HL-60 (cell line): ENCODE measurements around the gene PAPOLA.

ENCODE experiments used
- DNase-seq, 2 experiments: peaks; one replicate each; pipeline ENCODE4 v3.0.0-alpha.2; 2010 to 2020; ENCODE audit warnings: low read depth in 1 of 2, low spot score in 1 of 2
- H3K27ac ChIP-seq: fragments of 250-450 bp; sonication (Bioruptor Pico); replicated peaks from 2 replicates; pipeline ENCODE4 v1.5.1; 2020; ENCODE audit warnings: mild to moderate bottlenecking, moderate library complexity
- H3K27me3 ChIP-seq: fragments of 250-450 bp; sonication (Bioruptor Pico); 2 replicates; pipeline ENCODE4 v1.5.1; 2021; ENCODE audit warnings: mild to moderate bottlenecking, moderate library complexity; ENCODE audit not compliant: insufficient read depth, poor library complexity, severe bottlenecking
- H3K4me3 ChIP-seq: replicated peaks from 2 replicates; pipeline ENCODE4 v1.5.1; 2011; ENCODE audit warnings: mild to moderate bottlenecking, control low read depth, low read length; ENCODE audit not compliant: insufficient read depth
- CTCF ChIP-seq: IDR thresholded peaks from one replicate; pipeline ENCODE4 v1.5.1; 2011; ENCODE audit warnings: low read length, control low read depth, inconsistent platforms; ENCODE audit not compliant: insufficient read depth
- GABPA ChIP-seq: IDR thresholded peaks from 2 replicates; pipeline ENCODE4 v1.6.1; 2012; ENCODE audit warnings: low read depth
- POLR2AphosphoS5 ChIP-seq: IDR thresholded peaks from 2 replicates; pipeline ENCODE4 v1.6.1; 2012; ENCODE audit warnings: low read depth
- REST ChIP-seq: IDR thresholded peaks from 2 replicates; pipeline ENCODE4 v1.6.1; 2012; ENCODE audit warnings: low read depth; ENCODE audit not compliant: insufficient replicate concordance
- SPI1 ChIP-seq: IDR thresholded peaks from 2 replicates; pipeline ENCODE4 v1.6.1; 2012; ENCODE audit warnings: low read depth, mild to moderate bottlenecking, borderline replicate concordance

Gene PAPOLA

GRCh38 chr14:96614481-96614881, 112.3 kb downstream of the PAPOLA start:
- H3K27me3 ChIP-seq: no peaks in the 10 kb centered on the region
- TF ChIP-seq POLR2AphosphoS5 (no peak), CTCF (no peak), SPI1 (no peak), REST (no peak)
- DNase-seq: no peak
- H3K27ac ChIP-seq: no peak overlapping the region
- H3K4me3 ChIP-seq: no peak overlapping the region

- no peak overlapping the region for H3K27ac ChIP-seq
- DNase-seq: no peak
- no peaks in the 10 kb centered on the region for H3K27me3 ChIP-seq
- no peak overlapping the region for H3K4me3 ChIP-seq
- no peak for TF ChIP-seq GABPA
- TF ChIP-seq POLR2AphosphoS5: no peak
- TF ChIP-seq REST: no peak
- TF ChIP-seq CTCF: no peak
- no peak for TF ChIP-seq SPI1
These were observed 114.1 kb downstream of the PAPOLA start for GRCh38 chr14:96616161-96616721.
